Upper lobe of left lung (tissue), 4 donors: ENCODE results near the gene IPO5.

Experiments
- EP300 ChIP-seq, 4 donors: sonication (generic); formaldehyde crosslinking; IDR thresholded peaks; one replicate each; pipeline ENCODE4 v1.5.1; 2017; ENCODE audit warnings: antibody characterized with exemption in 4 of 4, control low read depth in 2 of 4
- POLR2A ChIP-seq, 4 donors: fragments of 450-650 bp; IDR thresholded peaks; one replicate each; pipeline ENCODE4 v1.5.1; 2016 to 2017; ENCODE audit warnings: antibody characterized with exemption in 4 of 4, mild to moderate bottlenecking in 2 of 4
- POLR2AphosphoS5 ChIP-seq, 2 donors: sonication (generic); formaldehyde crosslinking; IDR thresholded peaks; one replicate each; pipeline ENCODE4 v1.5.1; 2017; ENCODE audit warnings: antibody characterized with exemption in 2 of 2
- TF ChIP-seq, protein P1 (sequence below), 6 experiments: fragments of 450-650 bp in 4 of 6; fragments of 200-600 bp in 2 of 6; sonication (generic) in 2 of 6; IDR thresholded peaks; one replicate each; pipeline ENCODE4 v1.5.1; 2016 to 2019; ENCODE audit warnings: antibody characterized with exemption in 6 of 6

DNA sequence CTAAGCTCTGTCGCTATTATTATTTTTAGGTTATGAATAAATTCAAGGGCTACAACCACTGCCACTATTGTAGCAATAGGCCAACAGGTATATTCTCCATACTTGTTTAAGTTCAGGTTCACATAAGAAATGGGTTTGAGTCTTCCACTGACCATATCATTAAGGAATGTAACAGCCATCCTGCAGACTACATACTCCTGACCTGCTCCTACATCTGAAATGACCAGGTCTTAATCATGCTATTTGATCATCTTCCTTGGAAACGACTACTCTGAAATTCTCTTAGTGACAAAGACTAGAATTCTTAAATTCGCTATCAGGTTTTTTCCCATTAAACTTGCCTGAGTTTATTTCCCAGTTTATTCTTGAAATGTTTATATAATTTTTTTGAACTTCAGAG is 66.8 kb downstream of the IPO5 start:
- TF ChIP-seq, protein P1, sequence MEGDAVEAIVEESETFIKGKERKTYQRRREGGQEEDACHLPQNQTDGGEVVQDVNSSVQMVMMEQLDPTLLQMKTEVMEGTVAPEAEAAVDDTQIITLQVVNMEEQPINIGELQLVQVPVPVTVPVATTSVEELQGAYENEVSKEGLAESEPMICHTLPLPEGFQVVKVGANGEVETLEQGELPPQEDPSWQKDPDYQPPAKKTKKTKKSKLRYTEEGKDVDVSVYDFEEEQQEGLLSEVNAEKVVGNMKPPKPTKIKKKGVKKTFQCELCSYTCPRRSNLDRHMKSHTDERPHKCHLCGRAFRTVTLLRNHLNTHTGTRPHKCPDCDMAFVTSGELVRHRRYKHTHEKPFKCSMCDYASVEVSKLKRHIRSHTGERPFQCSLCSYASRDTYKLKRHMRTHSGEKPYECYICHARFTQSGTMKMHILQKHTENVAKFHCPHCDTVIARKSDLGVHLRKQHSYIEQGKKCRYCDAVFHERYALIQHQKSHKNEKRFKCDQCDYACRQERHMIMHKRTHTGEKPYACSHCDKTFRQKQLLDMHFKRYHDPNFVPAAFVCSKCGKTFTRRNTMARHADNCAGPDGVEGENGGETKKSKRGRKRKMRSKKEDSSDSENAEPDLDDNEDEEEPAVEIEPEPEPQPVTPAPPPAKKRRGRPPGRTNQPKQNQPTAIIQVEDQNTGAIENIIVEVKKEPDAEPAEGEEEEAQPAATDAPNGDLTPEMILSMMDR (IDR thresholded peaks at IDR 0.05): no peak
- TF ChIP-seq POLR2A (IDR thresholded peaks at IDR 0.05): no peak
- no peak for TF ChIP-seq POLR2AphosphoS5 (IDR thresholded peaks at IDR 0.05)
- TF ChIP-seq EP300 (IDR thresholded peaks at IDR 0.05): no peak
